DMS53 treated with DMSO at 0.1 percent for 48 hours (cell line): Measurements from ENCODE around the gene CYRIA.

Source experiments
- DNase-seq: peaks from one replicate; lab custom pipeline; 2025; ENCODE audit not compliant: unreplicated experiment; lab: John Stamatoyannopoulos, UW

Gene CYRIA

DNA sequence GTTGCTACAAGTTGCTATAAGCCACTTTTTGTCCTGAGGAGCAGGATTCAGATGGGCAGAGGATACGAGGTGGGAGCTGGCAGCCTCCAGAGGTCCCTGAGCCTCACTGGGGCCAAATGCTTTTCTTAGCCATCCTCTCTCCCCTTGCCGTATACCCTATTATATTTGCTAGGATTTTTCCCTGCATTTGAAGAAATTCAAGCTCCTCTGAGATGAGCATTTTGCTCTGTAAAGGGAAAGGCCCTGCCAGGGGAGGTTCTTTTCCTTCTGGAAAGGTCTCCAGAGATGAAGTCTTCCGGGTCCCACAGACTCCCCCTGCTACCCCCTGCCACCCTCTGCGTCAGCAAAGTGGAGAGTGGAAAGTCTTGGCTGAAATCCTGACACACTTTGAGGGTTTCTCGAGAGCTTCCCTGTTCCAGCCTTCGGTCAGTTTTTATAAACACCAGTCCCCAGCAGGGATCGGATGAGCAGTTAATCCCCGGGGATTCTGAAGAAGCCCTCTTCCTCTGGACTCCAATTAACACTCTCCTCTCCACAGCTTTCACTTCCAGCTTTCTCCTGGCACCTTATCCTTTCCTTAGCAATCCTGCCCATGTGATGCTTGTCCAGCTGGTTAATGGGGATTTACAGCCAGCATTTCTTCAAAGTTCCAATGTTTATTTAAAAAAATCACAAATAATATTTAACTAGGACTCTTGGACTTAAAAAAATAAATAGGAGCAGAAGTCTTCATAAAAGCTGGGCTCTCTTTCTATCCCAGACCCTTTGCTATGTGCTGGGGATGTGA, 13.1 kb downstream of the CYRIA start:
- DNase-seq: no peak

DNA sequence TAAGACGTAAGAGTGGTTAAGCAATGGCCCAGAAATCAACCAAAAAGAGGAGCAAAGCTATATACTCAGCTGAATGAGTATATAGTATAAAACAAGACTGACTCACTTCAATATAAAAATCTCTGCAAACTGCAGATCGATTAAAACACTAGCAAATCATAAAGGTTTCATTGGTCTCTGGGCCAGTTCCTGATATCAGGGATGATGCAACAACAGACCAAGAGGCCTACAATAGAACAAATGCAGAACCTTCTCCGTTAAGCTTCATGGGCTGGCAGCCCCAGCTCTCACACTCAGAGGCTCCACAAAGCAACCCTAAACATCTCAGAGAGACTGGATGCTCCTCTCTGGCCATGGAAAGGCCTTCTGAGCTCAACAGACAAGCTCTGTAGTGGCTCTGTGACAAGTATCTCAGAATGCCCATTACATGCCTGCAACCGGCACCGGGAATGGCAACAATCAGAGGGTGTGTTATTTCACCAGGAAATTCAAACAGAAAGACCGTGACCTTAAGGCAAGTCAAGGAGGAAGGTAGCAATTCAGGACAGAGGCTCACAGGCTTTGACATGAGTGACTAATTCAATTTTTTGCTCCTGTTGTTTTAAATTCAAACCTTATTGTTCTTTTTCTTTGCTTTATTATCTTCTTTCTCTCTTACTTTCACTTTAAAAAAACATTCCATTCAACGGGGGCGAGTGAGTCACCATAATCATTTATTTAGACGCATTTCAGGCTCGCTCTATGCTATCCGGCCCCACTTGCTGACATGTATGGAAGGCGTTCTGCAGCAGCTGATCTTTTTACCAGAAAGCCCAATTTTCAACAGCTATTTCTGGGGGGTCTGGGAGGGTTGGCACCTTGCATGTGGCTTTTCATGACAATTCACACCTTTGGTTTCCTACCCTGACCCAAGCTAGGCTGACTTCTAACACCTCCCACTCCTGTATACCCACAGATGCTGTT, 15.1 kb downstream of the CYRIA start:
- DNase-seq: no peak

DNA sequence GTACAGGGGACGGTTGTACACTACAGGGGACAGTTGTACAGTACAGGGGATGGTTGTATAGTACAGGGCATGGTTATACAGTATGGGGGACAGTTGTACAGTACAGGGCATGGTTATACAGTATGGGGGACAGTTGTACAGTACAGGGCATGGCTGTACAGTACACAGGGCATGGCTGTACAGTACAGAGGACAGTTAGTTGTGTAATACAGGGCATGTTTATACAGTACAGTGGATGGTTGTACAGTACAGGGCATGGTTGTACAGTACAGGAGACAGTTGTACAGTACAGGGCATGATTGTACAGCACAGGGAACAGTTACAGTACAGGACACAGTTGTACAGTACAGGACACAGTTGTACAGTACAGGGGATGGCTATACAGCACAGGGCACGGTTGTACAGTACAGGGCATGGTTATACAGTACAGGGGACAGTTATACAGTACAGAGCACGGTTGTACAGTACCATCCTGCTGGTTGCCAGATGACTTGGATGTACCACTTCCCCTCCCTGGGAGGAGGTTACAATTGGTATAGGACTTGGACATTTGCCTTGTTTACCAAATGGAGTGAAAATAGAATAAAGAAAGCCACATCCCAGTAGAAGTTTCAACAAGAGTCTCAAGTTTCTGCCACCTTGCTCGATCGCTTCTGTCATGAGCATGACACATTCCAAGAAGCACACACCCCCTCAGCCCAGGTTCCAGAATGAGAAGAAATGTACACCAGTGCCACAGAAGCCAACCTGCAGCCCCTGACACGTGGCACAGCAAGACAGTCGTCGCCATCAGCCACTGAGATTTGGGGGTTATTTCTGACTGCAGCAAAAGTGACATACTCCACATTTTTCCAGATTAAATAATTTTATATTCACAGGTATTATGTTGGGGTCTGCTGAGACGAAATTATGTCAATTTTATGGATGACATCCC, 16.0 kb downstream of the CYRIA start:
- DNase-seq: no peak

- DNase-seq: no peak
Measured at GRCh38 chr2:16647992-16648617, 17.5 kb downstream of the CYRIA start.

DNA sequence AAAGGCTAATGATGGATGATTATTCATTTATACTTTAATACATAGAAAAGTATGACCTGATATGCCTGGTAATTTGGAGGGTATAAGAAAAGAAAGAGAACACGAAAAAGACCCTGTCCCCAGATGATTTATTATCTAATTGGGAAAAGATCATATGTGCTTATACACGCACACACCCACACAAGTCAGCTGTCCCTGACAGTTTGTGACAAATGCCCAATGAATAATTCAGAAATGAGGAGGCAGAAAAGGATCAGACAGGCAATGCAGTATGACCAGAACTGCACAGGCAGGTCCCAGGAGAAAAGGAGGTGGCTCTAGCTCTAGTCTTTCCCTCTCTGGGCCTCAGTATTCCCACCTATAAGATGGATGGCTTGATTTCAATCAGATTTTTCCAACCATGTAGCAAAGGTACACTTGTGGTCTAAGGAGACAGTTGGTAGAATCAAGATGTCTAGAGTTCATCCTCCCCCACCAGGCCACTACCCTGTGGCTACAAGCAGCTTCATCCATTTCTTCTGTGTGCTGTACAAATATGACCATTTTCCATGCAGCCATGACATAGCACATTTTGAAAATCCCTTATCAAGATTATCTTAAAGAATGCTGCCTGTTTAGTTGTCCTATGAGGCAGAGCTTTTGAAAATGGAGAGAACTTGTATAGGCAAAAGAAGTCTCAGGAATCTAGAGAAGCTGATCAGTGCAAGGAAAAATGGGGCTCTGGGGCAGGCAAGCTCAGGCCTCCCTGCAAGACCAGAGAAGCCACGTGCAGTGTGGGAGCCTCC, 19.7 kb downstream of the CYRIA start:
- DNase-seq: no peak

DNA sequence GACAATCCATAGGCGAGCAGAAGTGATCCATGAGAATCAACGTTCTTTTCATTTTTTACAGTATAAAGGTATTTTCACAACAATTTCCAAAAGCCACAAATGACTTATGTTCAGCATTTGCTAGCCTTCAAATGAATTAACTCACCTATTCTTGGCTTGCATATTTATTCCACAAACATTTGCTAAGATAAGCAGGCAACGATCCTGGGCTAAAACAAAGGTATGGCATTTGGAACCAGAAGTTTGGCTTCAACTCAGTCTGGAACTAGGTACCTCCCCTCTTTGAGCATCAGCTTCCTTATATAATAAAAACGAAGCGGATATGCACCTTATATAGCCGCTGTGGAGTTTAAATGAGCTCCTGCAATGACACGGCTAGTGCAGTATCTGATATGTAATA, 20.5 kb downstream of the CYRIA start:
- DNase-seq: no peak

- DNase-seq: no peak
Measured at GRCh38 chr2:16644221-16644925, 21.3 kb downstream of the CYRIA start.

DNA sequence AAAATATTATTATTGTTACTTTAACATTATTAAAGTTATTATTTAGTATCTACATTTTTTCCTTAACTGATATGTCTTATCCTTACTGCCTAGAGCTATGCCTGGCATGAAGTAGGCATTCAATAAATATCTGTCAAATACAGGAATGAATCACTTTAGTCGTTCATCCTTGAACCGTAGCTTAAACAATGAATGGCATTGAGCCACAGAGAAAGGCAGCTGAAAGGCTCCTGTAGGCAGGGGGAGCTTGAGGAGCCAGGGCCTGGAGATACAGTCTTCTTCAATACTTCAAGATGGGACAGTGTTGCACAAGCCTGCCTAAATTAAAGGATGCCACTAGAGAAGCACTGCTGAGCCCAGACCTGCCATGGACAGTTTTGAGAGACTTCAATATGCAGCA, 22.5 kb downstream of the CYRIA start:
- no peak for DNase-seq

GRCh38 chr2:16642088-16642487, 23.5 kb downstream of the CYRIA start:
- no peak for DNase-seq

- DNase-seq: no peak
Measured at GRCh38 chr2:16641509-16641908, 24.1 kb downstream of the CYRIA start.

GRCh38 chr2:16640867-16641266, 24.8 kb downstream of the CYRIA start:
- no peak for DNase-seq

- DNase-seq: no peak
Measured at GRCh38 chr2:16640001-16640700, 25.5 kb downstream of the CYRIA start.

- no peak for DNase-seq
Measured at GRCh38 chr2:16639431-16639830, 26.2 kb downstream of the CYRIA start.

GRCh38 chr2:16638946-16639345, 26.7 kb downstream of the CYRIA start:
- DNase-seq: no peak

DNA sequence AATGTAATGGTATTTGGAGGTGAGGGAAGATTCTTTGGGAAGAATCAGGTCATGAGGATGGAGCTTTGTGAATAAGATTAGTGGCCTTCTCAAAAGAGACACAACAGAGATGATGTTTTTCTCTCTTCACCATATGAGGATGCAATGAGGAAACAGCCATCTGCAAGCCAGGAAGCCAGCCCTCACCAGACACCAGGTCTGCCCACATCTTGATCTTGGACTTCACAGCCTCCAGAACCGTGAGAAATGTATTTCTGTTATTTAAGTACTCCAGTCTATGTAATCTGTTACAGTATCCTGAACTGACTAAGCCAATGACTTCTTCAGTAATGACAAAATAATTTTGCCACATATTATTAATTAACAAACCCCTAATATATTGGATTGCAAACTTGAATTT, 28.3 kb downstream of the CYRIA start:
- no peak for DNase-seq

GRCh38 chr2:16635791-16636699, 29.6 kb downstream of the CYRIA start:
- DNase-seq: no peak

- no peak for DNase-seq
Measured at GRCh38 chr2:16633621-16634430, 31.8 kb downstream of the CYRIA start.
